Activated CD4-positive, alpha-beta T cell treated with anti-CD3 and anti-CD28 coated beads for 48 hours (primary cell): ENCODE data around the gene CUL9.

ENCODE experiments used
- DNase-seq: peaks from one replicate; pipeline ENCODE4 v3.0.0-alpha.2; 2020

The CUL9 gene

GRCh38 chr6:43173591-43174262, 8.3 kb upstream of the CUL9 start:
- no peak for DNase-seq

- DNase-seq, result peak; percentile 97
These were observed 7.5 kb upstream of the CUL9 start for GRCh38 chr6:43174263-43175112.

- no peak for DNase-seq
These were observed 6.1 kb upstream of the CUL9 start for GRCh38 chr6:43175676-43176422.

- DNase-seq, result no peak
These were observed 5.6 kb upstream of the CUL9 start for GRCh38 chr6:43176423-43176786.

- DNase-seq, result no peak
These were observed 3.8 kb upstream of the CUL9 start for GRCh38 chr6:43178150-43178549.

GRCh38 chr6:43178951-43179830, 2.8 kb upstream of the CUL9 start:
- no peak for DNase-seq

- no peak for DNase-seq
These were observed 1.9 kb upstream of the CUL9 start for GRCh38 chr6:43180058-43180457.

GRCh38 chr6:43180985-43181384, 1.0 kb upstream of the CUL9 start:
- no peak for DNase-seq

- no peak for DNase-seq
These were observed 415 bp upstream of the CUL9 start for GRCh38 chr6:43181621-43181941.

- no peak for DNase-seq
These were observed 1.4 kb downstream of the CUL9 start for GRCh38 chr6:43183441-43183840.

- no peak for DNase-seq
These were observed 2.4 kb downstream of the CUL9 start for GRCh38 chr6:43184268-43184985.

GRCh38 chr6:43185391-43185985, 3.5 kb downstream of the CUL9 start:
- no peak for DNase-seq

- DNase-seq, result no peak
These were observed 4.0 kb downstream of the CUL9 start for GRCh38 chr6:43186019-43186418.

- no peak for DNase-seq
These were observed 4.7 kb downstream of the CUL9 start for GRCh38 chr6:43186706-43187105.

- DNase-seq, result no peak
These were observed 5.8 kb downstream of the CUL9 start for GRCh38 chr6:43187821-43188220.

GRCh38 chr6:43188426-43188825, 6.4 kb downstream of the CUL9 start:
- no peak for DNase-seq

GRCh38 chr6:43189776-43190304, 7.8 kb downstream of the CUL9 start:
- DNase-seq, result no peak

- DNase-seq, result no peak
These were observed 10.9 kb downstream of the CUL9 start for GRCh38 chr6:43192911-43193310.

- no peak for DNase-seq
These were observed 11.9 kb downstream of the CUL9 start for GRCh38 chr6:43193929-43194328.

- DNase-seq, result no peak
These were observed 14.3 kb downstream of the CUL9 start for GRCh38 chr6:43196337-43196736.

GRCh38 chr6:43199912-43200311, 17.9 kb downstream of the CUL9 start:
- no peak for DNase-seq

- no peak for DNase-seq
These were observed 18.5 kb downstream of the CUL9 start for GRCh38 chr6:43200541-43200940.
